Measurements from ENCODE around the gene INPP5A.

INPP5A gene

DNA sequence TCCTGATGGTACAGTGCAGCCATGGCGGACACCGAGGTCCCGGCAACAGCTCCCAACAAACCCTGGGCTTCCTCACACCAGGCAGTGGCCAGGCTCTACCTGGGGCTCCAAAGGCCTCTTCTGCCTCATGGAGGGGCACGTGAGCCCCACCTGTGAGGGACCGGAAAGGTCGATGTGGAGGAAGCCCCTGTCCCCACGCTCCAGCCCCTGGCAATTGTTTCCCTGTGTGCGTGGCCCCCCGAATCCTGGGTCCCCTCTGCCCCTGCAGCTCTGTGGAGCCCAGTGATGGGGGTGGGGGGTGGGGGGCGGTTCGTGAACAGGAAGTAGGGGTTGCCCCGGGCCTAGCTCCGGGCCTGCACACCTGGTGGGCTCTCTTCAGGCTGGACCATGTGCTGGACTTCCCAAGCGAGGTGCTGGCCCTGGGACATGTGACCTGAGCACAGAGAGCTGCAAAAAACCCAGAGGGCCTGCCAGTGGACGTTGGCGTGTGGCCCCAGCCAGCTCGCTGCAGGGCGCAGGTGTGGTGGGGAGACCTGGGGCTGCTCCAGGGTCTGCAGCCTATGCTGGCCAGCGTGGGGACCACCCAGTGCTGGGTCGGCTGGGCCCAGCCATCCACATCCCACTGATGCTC is 72.6 kb downstream of the INPP5A start:
- in situ Hi-C loops (cut with MboI; ENCODE audit: low pct_unique_long_range_greater_than_20kb, low sequenced_read_pairs, unreplicated experiment), result no loop called here
- no peak for DNase-seq (ENCODE audit: low spot score)
- TF ChIP-seq, protein P1, sequence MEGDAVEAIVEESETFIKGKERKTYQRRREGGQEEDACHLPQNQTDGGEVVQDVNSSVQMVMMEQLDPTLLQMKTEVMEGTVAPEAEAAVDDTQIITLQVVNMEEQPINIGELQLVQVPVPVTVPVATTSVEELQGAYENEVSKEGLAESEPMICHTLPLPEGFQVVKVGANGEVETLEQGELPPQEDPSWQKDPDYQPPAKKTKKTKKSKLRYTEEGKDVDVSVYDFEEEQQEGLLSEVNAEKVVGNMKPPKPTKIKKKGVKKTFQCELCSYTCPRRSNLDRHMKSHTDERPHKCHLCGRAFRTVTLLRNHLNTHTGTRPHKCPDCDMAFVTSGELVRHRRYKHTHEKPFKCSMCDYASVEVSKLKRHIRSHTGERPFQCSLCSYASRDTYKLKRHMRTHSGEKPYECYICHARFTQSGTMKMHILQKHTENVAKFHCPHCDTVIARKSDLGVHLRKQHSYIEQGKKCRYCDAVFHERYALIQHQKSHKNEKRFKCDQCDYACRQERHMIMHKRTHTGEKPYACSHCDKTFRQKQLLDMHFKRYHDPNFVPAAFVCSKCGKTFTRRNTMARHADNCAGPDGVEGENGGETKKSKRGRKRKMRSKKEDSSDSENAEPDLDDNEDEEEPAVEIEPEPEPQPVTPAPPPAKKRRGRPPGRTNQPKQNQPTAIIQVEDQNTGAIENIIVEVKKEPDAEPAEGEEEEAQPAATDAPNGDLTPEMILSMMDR (IDR thresholded peaks at IDR 0.05; ENCODE audit: extremely low read depth, insufficient read depth, missing control alignments), result no peak

DNA sequence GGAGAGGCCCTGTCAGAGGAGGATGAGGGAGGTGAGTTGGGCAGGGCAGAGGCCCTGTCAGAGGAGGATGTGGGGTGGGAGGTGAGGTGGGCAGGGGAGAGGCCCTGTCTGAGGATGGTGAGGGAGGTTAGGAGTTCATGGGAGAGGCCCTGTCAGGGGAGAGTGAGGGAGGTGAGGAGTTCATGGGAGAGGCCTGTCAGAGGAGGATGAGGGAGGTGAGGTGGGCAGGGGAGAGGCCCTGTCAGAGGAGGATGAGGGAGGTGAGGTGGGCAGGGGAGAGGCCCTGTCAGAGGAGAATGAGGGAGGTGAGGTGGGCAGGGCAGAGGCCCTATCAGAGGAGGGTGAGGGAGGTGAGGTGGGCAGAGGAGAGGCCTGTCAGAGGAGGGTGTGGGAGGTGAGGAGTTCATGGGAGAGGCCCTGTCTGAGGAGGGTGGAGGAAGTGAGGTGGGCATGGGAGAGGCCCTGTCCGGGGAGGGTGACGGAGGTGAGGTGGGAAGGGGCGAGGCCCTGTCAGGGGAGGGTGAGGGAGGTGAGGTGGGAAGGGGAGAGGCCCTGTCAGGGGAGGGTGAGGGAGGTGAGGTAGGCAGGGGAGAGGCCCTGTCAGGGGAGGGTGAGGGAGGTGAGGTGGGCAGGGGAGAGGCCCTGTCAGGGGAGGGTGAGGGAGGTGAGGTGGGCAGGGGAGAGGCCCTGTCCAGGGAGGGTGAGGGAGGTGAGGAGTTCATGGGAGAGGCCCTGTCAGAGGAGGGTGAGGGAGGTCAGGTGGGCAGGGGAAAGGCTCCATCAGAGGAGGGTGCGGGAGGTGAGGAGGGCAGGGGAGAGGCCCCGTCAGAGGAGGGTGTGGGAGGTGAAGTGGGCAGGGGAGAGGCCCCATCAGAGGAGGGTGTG is 73.7 kb downstream of the INPP5A start:
- no peak for DNase-seq (ENCODE audit: low spot score)
- TF ChIP-seq, protein P1 (IDR thresholded peaks at IDR 0.05; ENCODE audit: extremely low read depth, insufficient read depth, missing control alignments), result no peak
- in situ Hi-C loops (cut with MboI; ENCODE audit: low pct_unique_long_range_greater_than_20kb, low sequenced_read_pairs, unreplicated experiment), result no loop called here

DNA sequence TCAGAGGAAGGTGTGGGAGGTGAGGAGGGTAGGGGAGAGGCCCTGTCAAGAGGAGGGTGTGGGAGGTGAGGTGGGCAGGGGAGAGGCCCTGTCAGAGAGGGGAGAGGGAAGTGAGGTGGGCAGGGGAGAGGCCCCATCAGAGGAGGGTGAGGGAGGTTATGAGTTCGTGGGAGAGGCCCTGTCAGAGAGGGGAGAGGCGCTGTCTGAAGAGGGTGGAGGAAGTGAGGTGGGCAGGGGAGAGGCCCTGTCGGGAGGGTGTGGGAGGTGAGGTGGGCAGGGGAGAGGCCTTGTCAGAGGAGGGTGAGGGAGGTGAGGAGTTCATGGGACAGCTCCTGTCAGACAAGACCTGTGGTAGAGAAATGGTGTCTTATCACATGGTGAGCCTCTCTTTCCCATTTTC is 74.4 kb downstream of the INPP5A start:
- in situ Hi-C loops (cut with MboI; ENCODE audit: low pct_unique_long_range_greater_than_20kb, low sequenced_read_pairs, unreplicated experiment), result no loop called here
- DNase-seq (ENCODE audit: low spot score), result no peak

DNA sequence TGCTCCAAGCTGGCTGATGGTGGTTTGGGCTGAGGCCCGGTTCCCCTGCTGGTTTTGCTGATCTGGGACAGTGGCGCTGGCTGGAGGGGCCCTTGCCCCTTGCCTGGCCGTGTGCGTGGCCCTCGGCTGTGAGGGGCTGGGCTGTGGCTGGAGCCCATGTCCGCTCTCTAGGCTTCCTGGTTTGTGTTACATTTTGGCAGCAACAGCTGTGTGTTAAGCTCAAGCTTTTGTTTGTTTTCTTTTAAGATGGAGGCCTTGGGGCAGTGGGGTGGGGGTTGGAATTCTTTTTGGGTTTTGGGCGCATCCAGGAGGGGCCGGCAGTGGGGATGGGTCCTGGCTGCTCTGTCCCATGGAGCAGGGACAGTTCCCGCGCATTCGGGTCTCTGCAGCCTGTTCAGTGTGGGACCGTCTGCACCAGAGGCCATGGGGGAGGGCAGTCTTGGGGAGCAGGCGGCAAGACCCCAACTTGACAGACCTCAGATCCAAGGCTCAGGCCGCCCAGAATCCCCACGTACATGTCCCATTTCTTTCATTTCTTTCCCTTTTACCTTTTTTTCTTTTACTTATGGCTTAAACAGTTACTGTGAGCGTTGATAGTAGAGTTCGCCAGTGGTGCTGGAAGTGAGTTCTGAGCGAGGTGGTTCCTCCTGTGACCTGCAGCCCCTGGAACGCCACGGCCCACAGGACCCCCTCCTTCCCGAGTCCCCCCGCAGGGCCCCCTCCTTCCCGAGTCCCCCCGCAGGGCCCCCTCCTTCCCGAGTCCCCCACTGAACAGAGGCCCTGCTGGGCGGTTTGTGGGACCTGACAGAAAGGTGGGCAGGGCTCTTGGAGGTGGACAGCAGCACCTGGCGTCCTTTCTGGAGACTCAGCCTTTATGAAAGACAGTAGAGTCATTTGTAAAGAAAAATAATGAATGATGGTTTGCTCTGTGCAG is 75.3 kb downstream of the INPP5A start:
- no peak for DNase-seq (ENCODE audit: low spot score)
- in situ Hi-C loops (cut with MboI; ENCODE audit: low pct_unique_long_range_greater_than_20kb, low sequenced_read_pairs, unreplicated experiment), result no loop called here
- TF ChIP-seq, protein P1 (IDR thresholded peaks at IDR 0.05; ENCODE audit: extremely low read depth, insufficient read depth, missing control alignments), result no peak

More for the DNA sequence above, 74.4 kb downstream of the INPP5A start:
- TF ChIP-seq, protein P1 (IDR thresholded peaks at IDR 0.05; ENCODE audit: extremely low read depth, insufficient read depth, missing control alignments), result no peak

DNA sequence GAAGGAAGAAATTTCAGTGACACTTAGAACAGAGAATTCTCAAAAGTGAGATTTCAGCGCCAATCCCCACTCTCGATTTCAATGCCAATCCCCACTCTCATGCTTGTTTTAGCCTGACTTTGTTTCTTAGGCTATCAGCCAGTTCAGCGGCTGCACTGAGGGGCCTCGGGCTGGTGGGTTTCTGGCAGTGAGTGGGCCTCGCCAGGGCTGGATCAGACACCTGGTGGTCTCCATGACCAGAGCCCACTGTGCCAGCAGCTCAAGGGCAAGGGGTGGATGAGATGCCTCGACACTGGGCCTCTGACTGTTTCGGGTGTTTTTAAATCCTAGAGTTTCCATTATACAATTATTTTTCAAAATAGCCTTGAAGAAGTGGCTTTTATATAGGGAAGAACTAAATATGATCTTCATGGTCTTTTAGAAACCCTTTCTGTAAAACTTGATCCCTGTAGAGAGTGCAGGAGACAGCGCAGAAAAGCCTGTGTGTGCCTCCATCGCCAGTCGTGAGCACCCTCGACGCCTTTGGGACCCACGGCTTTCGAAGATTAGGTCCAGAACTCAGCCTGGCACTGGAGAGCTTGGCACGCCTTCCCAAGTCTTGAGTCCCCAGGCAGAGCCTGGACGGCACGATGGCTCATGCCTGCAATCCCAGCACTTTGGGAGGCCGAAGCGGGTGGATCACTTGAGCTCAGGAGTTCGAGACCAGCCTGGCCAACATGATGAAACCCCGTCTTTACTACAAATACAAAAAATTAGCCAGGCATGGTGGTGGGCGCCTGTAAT is 76.2 kb downstream of the INPP5A start:
- no peak for DNase-seq (ENCODE audit: low spot score)
- in situ Hi-C loops (cut with MboI; ENCODE audit: low pct_unique_long_range_greater_than_20kb, low sequenced_read_pairs, unreplicated experiment), result no loop called here
- TF ChIP-seq, protein P1 (IDR thresholded peaks at IDR 0.05; ENCODE audit: extremely low read depth, insufficient read depth, missing control alignments), result no peak

All from GM13977 (cell line).